OCI-LY3 (cell line): Measurements from ENCODE around the gene SMC3.
"Not testable (repeated sequence)": the region's sequence is repeated elsewhere in the genome, so short reads cannot be mapped to it uniquely, and the experiment has no call there.

ENCODE experiments used
- H2AFZ ChIP-seq: fragments of 200-600, 300-600 bp; shearing (Covaris generic); 2 replicates; pipeline ENCODE4 v1.6.0; 2014; ENCODE audit warnings: antibody characterized with exemption, low read depth, low read length
- H3K27ac ChIP-seq: fragments of 200-600, 300-600 bp; sonication (generic); 2 replicates; pipeline ENCODE4 v1.5.1; 2014; ENCODE audit warnings: mild to moderate bottlenecking, low read length, moderate library complexity, mixed read lengths
- H3K27me3 ChIP-seq: fragments of 200-600, 300-600 bp; sonication (generic); 2 replicates; pipeline ENCODE4 v1.6.1; 2014; ENCODE audit warnings: low read depth, low read length, mixed read lengths
- H3K36me3 ChIP-seq: fragments of 200-600, 300-600 bp; sonication (generic); replicated peaks from 2 replicates; pipeline ENCODE3; 2014; ENCODE audit warnings: low read depth, low read length, mixed read lengths
- H3K4me1 ChIP-seq: fragments of 300-600, 200-600 bp; sonication (generic); 2 replicates; pipeline ENCODE4 v1.6.1; 2014; ENCODE audit warnings: low read length, mixed read lengths
- H3K4me2 ChIP-seq: fragments of 200-600, 300-600 bp; sonication (generic); 2 replicates; pipeline ENCODE4 v1.6.1; 2014; ENCODE audit warnings: low read length, mixed read lengths
- H3K4me3 ChIP-seq: fragments of 300-600, 200-600 bp; sonication (generic); 2 replicates; pipeline ENCODE4 v1.5.1; 2014; ENCODE audit warnings: antibody characterized with exemption, mild to moderate bottlenecking, low read length, moderate library complexity
- H3K79me2 ChIP-seq: fragments of 300-600, 200-600 bp; shearing (Covaris generic); 2 replicates; pipeline ENCODE4 v1.6.1; 2014; ENCODE audit warnings: mild to moderate bottlenecking, low read length, mixed read lengths
- H3K9ac ChIP-seq: fragments of 300-600, 200-600 bp; shearing (Covaris generic); 2 replicates; pipeline ENCODE4 v1.6.0; 2014; ENCODE audit warnings: mild to moderate bottlenecking, low read length, moderate library complexity
- H3K9me3 ChIP-seq: fragments of 200-600, 300-600 bp; shearing (Covaris generic); 2 replicates; pipeline ENCODE4 v1.6.1; 2014; ENCODE audit warnings: low read length, mixed read lengths; ENCODE audit not compliant: insufficient read depth
- H4K20me1 ChIP-seq: fragments of 200-600, 300-600 bp; sonication (generic); 2 replicates; pipeline ENCODE4 v1.6.1; 2016; ENCODE audit warnings: low read length, mixed read lengths; ENCODE audit not compliant: insufficient read depth
- EZH2phosphoT487 ChIP-seq: fragments of 200-600 bp; shearing (Covaris generic); IDR thresholded peaks from 2 replicates; pipeline ENCODE4 v1.6.1; 2018; ENCODE audit warnings: antibody characterized with exemption, mixed run types, low read depth
- TF ChIP-seq, protein P1 (sequence below): fragments of 200-600, 300-600 bp; sonication (generic); IDR thresholded peaks from 2 replicates; pipeline ENCODE4 v1.5.1; 2014; ENCODE audit warnings: antibody characterized with exemption, low read length, low read depth

The SMC3 gene

DNA sequence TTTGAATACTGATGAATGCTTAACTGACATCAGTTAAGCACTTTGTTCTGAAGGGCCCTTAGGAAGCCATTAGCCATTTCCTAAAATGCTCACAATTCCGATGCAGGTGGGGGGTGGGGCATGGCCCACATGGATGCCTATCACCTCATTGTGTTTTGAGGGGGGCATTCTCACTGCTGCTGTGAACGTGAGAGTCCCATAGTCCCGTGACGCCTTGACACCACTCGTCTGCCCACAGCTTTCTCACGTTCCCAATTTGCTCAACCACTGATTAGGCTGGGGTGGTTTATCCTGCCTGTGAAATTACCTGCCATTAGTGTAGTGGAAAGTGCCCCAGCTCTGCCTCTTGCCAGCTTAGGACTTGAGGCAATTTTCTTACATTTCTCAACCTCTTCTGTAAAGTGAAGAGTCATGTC lies 37.9 kb upstream of the SMC3 start:
- H3K36me3 ChIP-seq = no peaks in the 10 kb centered on the region
- no peak overlapping the region for H3K4me3 ChIP-seq
- TF ChIP-seq EZH2phosphoT487 = no peak
- TF ChIP-seq, protein P1, sequence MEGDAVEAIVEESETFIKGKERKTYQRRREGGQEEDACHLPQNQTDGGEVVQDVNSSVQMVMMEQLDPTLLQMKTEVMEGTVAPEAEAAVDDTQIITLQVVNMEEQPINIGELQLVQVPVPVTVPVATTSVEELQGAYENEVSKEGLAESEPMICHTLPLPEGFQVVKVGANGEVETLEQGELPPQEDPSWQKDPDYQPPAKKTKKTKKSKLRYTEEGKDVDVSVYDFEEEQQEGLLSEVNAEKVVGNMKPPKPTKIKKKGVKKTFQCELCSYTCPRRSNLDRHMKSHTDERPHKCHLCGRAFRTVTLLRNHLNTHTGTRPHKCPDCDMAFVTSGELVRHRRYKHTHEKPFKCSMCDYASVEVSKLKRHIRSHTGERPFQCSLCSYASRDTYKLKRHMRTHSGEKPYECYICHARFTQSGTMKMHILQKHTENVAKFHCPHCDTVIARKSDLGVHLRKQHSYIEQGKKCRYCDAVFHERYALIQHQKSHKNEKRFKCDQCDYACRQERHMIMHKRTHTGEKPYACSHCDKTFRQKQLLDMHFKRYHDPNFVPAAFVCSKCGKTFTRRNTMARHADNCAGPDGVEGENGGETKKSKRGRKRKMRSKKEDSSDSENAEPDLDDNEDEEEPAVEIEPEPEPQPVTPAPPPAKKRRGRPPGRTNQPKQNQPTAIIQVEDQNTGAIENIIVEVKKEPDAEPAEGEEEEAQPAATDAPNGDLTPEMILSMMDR = no peak
- H3K79me2 ChIP-seq = no peaks in the 10 kb centered on the region
- no peak overlapping the region for H3K27ac ChIP-seq
- peaks cover 2% of the 10 kb centered on the region for H3K4me1 ChIP-seq
- H3K9me3 ChIP-seq = no peaks in the 10 kb centered on the region
- H3K9ac ChIP-seq = no peak overlapping the region
- H3K27me3 ChIP-seq = peaks cover 2% of the 10 kb centered on the region; the same call in 1 of the 2 replicates
- H3K4me2 ChIP-seq = no peak overlapping the region
- H2AFZ ChIP-seq = no peak overlapping the region
- H4K20me1 ChIP-seq = no peaks in the 10 kb centered on the region

DNA sequence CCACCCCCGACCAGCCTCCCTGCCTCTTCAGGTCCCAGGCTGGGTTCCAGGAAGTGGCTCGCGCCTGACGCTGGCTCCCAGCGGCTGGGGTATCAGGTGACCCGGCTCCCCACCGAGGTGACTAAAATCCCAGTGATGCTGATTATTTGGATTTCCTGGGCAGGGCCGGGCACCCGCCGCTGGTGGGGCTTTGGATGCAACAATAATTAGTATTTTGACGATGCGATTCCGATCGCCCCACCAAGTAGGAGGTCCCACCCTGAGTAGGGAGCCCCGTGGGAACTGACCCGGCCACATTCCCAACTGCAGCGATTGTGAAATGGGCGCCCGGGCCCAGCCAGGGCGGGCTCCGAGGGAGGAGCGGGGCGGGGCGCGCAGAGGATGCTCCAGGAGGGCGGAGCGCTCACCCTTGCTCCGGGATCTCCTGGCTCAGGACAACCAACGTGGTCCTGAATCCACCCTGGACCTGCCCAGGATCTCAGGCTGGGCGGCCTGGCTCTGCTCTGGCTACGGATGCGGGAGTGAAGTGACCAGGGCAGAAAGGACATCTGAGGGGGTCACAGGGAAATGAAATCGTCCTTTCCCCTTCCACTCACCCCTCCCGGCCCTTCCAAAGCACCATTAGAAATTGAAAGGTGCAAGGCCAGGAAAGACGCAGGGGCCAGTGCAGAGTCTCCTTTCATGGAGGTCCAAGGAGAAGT lies 37.2 kb upstream of the SMC3 start:
- Histone ChIP-seq H3K4me3 (no peak overlapping the region), H4K20me1 (no peaks in the 10 kb centered on the region), H3K9me3 (no peaks in the 10 kb centered on the region), H3K4me1 (peaks cover 9% of the 10 kb centered on the region), H3K27me3 (peaks cover 5% of the 10 kb centered on the region; the same call in 1 of the 2 replicates), H3K79me2 (no peaks in the 10 kb centered on the region), H3K4me2 (no peak overlapping the region), H3K27ac (no peak overlapping the region), H3K36me3 (no peaks in the 10 kb centered on the region), H3K9ac (no peak overlapping the region), H2AFZ (no peak overlapping the region)
- TF ChIP-seq, protein P1 = no peak
- TF ChIP-seq EZH2phosphoT487 = no peak

DNA sequence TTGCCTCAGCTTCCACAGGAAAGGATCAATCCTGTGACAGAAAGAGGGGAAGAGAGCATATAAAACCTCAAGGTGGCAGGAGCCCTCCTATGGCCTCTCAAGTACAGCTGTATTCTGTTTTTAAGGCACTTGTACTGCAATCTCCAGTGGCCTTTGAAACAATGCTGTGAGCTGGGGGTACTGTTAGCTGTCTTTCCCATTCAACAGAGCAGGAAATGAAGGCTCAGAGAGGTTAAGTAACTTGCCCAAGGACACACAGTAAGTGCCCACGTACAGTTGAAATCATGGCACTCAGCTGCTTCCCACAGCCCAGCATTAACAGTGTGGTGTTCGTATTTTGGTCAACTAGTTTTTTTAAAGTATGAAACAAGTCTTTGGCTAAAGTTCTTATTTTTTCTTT lies 35.8 kb upstream of the SMC3 start:
- Histone ChIP-seq H3K9me3 (no peaks in the 10 kb centered on the region), H3K27me3 (peaks cover 5% of the 10 kb centered on the region; the same call in 1 of the 2 replicates), H3K9ac (no peak overlapping the region), H3K36me3 (no peaks in the 10 kb centered on the region), H3K27ac (no peak overlapping the region), H4K20me1 (no peaks in the 10 kb centered on the region), H3K79me2 (no peaks in the 10 kb centered on the region), H2AFZ (no peak overlapping the region), H3K4me1 (peaks cover 19% of the 10 kb centered on the region), H3K4me3 (no peak overlapping the region), H3K4me2 (no peak overlapping the region)
- no peak for TF ChIP-seq EZH2phosphoT487
- TF ChIP-seq, protein P1 = no peak

DNA sequence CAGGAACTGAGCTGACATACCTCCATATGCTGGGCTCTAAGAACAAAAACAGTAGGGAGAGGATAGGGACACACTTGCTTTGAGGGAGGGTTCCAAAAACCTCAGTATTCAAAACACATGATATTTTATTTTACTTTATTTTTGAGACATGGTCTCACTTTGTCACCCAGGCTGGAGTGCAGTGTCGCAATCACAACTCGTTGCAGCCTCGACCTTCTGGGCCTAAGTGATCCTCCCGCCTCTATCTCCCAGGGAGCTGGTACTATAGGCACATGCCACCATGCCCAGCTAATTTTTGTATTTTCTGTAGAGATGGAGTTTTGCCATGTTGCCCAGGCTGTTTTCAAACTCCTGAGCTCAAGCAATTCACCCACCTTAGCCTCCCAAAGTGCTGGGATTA lies 34.9 kb upstream of the SMC3 start:
- H3K4me2 ChIP-seq, H4K20me1 ChIP-seq, H3K27ac ChIP-seq, H3K4me3 ChIP-seq, H3K79me2 ChIP-seq, H3K36me3 ChIP-seq, H3K27me3 ChIP-seq, H3K9me3 ChIP-seq, H2AFZ ChIP-seq, H3K9ac ChIP-seq: not testable (repeated sequence)
- H3K4me1 ChIP-seq = peaks cover 27% of the 10 kb centered on the region

DNA sequence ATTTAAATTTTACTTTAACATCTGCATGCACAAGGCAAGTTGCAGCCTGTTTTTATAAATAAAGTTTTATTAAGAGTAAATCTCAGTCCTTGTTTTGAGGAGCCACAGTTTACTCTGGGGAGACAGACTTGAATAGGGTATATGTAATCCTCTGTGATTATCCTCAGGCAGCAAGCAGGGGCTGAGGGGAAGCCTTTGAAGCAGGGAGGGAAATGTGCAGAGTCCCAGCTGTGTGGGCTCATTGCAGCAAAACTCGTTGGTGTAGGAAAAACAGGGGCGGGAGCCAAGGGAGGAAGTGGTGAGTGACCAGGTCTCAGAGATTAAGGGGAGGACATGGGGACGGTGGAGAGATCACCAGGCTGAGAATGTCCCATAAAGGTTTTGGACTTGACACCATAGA lies 34.3 kb upstream of the SMC3 start:
- TF ChIP-seq, protein P1 = no peak
- no peak for TF ChIP-seq EZH2phosphoT487
- H3K36me3 ChIP-seq = no peaks in the 10 kb centered on the region
- peaks cover 5% of the 10 kb centered on the region; the same call in 1 of the 2 replicates for H3K27me3 ChIP-seq
- H3K79me2 ChIP-seq = no peaks in the 10 kb centered on the region
- peaks cover 27% of the 10 kb centered on the region for H3K4me1 ChIP-seq
- H4K20me1 ChIP-seq = no peaks in the 10 kb centered on the region
- no peaks in the 10 kb centered on the region for H3K9me3 ChIP-seq
- no peak overlapping the region for H3K4me2 ChIP-seq
- H3K27ac ChIP-seq = no peak overlapping the region
- no peak overlapping the region for H3K4me3 ChIP-seq
- H2AFZ ChIP-seq = no peak overlapping the region
- H3K9ac ChIP-seq = no peak overlapping the region
